HG02642 (cell line): ENCODE measurements around the gene ADGRV1.

Experiments
- ATAC-seq: cut with Tn5 transposase; IDR thresholded peaks from one replicate; pipeline ENCODE4 v1.9.1; 2021; ENCODE audit warnings: mild to moderate bottlenecking; ENCODE audit not compliant: unreplicated experiment, poor library complexity

Gene ADGRV1

DNA sequence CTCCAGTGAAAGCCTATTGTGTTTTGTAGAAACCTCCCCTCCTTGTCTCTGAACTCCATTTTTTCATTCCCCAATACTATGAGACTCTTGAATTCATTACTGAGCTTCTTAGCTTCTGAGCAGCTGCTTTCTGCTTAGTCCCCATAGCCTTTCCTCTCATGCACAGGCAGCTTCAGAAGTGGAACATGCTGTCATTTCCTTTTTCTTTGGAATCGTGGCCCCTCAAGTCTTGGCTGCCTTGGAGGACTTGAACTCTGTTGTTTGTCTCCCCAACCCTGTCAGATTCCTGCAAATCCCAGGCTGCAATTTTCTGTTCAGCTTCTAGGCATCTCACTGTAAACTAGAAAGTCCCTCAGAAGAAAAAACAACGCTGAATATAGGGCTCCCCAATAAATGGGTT lies 556.1 kb downstream of the ADGRV1 start:
- ATAC-seq, result no peak

DNA sequence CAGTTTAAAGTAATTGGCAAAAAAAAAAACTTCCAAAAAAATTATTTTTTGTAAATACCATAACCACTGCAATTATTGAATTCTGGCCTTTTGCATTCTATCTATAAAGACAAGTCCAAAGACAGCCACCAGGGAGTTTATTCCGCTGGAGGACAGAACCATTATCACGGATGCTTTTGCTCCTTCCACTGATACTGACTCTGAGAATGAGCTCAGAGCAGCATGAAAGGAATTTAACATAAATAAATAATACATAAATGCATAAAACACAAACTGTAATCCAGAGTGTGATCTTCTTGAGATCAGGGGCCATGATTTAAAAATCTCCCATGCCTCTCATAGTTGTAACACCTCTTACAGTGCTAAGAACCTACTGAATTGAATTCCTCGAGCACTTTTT lies 559.8 kb downstream of the ADGRV1 start:
- no peak for ATAC-seq

DNA sequence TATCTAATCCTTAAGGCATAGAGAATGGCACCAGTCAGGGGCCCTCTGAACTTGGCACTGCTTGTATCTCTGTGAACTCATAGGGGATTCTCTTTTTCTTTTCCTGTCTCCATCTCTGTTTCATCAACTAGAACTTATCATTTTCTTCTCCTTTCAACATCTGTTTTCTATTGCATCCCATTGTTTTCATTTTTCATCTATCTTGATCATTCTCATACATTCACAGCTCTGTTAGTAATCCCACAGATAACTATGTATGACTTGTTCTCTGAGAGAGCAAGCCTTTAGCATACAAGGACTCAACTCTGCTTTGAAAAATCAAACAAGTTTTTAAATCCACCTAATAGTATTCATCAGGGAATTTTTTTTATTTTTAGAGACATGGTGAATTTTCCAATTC lies 560.2 kb downstream of the ADGRV1 start:
- ATAC-seq, result no peak

- no peak for ATAC-seq
Measured at GRCh38 chr5:91119217-91119616, 560.6 kb downstream of the ADGRV1 start.

- no peak for ATAC-seq
Measured at GRCh38 chr5:91119981-91120850, 561.6 kb downstream of the ADGRV1 start.

- ATAC-seq, result no peak
Measured at GRCh38 chr5:91121347-91121993, 562.9 kb downstream of the ADGRV1 start.

DNA sequence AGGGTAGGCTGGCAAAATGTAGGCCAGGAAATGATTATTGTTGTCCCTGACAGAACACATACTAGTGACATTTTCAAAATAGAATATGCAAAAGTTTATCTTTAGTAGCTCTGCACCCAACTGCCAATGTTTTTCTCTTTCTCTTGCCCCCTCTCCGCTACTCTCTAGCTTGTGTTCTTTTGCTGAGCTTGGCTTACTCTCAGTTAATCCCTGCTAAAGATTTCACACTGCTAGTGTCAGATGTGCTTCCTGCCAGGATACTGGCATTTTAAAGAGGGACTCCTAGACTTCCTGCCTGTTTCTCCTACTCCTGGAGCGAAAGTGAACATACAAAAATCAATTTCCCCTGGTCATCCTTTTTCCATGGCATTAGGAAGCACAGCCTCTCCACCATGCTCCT lies 564.1 kb downstream of the ADGRV1 start:
- ATAC-seq, result no peak

DNA sequence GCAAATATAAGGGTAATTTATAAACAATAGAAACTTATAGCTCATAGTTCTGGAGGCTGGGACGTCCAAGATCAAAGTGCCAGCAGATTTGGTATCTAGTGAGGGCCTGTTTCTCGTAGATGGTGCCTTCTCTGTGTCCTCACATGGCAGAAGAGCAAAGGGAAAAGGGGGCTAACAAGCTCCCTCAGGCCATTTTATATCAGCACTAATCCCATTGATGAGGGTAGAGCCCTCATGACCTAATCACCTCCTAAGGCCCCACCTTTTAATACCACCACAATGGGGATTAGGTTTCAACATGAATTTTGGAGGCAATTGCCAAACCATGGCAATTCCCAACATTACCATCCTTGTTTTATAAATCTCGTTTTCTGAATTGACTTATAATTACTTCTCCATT lies 564.7 kb downstream of the ADGRV1 start:
- ATAC-seq, result no peak

- ATAC-seq, result no peak
Measured at GRCh38 chr5:91123901-91124300, 565.3 kb downstream of the ADGRV1 start.

- ATAC-seq, result no peak
Measured at GRCh38 chr5:91125916-91126315, 567.3 kb downstream of the ADGRV1 start.

DNA sequence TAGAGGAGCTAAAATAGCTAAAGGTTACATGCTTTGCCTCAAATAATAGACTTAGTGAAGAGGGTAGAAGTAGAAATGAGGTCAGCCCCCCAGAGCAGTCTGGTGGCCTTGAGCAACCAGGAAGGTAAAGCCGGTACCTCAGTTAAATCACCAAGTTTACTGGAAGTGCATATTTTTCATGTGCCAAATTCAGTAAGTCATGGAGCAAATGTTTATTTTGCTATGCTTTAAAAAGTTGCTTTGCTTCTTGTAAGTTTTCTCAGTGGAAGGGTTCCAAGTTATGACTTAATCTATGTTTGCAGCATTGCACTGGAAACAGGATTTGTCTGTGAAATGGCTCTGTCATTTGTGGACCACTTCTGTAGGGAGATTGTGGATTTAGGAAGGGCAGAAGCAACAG lies 567.9 kb downstream of the ADGRV1 start:
- no peak for ATAC-seq

DNA sequence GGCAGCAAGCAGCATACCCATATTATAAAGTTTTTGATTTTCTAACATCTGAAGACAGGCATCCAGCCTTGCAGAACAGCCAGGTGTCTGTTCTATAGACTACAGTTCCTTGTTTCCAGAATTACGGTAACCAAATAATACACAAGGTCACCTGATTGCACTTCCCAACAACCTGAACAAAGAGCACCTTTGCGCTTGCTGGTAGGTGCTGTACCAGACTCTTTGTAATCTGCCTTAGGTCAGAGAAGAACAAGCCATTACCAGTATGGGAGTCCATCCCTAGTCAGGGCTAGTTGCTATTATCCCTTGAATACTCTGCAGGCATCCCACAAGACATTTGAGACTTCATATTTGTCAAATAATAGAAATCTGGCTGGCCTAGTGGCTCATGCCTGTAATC lies 568.3 kb downstream of the ADGRV1 start:
- ATAC-seq, result no peak

GRCh38 chr5:91127456-91128081 lies 569.0 kb downstream of the ADGRV1 start:
- no peak for ATAC-seq

DNA sequence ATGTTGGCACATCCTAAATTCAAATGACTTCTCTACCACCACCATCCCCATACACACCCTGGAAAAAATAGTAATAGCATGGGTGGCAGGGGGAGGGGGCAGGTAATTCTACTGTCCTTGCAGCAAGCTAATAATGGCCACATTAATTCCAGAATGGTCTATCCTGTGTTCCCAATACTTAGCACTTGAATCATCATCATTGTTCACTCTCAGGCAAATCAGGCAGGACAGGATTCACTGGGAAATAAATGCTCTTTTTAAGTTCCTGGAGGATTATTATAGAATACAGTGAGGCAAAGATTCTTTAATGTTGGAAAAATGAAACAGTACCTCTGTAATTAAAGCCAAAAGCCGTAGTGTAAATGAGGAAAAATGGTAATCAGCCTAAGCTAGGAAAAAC lies 570.0 kb downstream of the ADGRV1 start:
- ATAC-seq, result no peak

- no peak for ATAC-seq
Measured at GRCh38 chr5:91129748-91130147, 571.2 kb downstream of the ADGRV1 start.

DNA sequence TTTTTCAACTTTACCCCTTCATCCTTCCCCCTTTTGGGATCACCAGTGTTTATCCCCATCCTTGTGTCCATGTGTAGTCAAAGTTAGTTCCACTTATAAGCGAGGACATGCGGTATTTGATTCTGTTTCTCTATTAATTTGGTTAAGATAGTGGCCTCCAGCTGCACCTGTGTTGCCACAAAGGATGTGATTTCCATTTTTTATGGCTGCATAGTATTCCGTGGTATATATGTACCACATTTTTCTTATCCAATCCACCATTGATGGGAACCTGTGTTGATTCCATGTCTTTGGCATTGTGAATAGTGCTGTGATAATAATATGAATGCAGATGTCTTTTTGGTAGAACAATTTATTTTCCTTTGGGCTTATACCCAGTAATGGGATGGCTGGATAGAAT lies 572.2 kb downstream of the ADGRV1 start:
- no peak for ATAC-seq

- peak; percentile 65 for ATAC-seq
Measured at GRCh38 chr5:91132550-91132949, 574.0 kb downstream of the ADGRV1 start.

DNA sequence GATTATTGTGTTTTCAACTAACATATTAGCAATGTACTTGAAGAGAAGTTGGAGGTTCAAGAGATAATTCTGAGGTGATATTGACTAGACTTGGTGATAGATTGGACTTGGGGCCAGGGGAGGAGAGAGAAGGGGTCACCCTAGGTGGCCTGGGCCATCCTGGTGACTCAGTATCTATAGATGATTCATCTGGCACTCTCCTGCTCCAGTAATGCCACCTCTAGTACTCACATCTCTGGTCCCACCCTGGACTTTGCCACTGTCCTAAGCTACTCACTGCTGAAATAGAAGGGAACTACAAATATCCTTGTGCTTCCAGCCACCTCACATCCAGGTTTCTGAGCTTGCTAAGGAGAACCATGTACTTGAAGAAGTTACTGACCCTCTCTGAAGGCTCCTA lies 574.6 kb downstream of the ADGRV1 start:
- ATAC-seq, result no peak

DNA sequence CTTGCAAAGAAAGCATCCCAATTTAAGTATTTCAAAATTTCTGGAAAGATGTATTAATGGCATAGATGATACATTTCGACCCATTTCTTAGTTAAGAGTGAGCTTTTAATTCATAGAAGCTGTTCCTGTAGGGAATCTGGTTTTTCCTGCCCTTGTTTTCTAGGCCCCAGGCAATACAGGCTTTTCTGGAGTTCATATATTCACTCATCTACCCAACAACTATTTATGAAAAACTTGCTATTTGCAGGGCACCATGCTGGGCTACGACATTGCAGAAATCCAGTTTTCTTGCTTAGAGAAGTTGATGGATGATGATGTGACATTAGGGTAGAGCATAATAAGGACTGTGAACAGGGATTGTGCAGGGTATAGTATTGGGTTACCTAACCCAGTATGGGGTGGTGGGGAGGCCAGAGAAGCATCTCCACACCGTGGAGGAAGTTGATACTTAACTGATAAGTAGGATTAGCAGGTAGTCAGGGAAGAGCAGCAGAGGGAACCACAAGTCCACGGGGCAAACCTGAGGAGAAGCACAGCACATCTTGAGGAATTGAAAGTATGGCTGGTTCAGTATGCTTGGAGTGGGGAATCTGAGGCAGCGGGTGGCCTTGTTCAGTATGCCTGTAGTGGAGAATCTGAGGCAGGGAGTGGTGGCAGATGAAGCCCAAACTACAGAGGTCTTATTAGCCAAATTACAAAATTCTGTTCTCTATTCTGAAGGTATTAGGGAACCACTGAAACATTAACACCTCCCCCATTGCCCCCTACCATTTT lies 577.1 kb downstream of the ADGRV1 start:
- ATAC-seq, result no peak

DNA sequence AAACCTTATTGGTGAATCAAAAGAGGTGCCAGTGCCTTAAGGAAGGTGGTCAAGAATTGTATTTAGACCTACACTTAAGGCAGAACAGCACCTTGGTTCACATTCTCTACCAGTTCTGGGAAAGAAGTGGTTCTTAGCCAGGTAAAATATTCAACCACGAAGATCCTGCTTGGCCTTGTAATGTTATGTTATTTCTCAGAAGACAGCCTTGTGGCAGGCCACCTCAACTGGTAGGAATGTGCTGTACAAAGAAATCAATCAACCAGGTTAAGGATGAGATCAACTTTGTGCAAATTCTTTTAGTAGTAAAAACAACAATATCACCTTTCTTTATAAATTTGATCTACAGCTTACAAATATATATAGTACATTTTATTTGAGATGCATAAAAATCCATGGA lies 577.7 kb downstream of the ADGRV1 start:
- ATAC-seq, result no peak

DNA sequence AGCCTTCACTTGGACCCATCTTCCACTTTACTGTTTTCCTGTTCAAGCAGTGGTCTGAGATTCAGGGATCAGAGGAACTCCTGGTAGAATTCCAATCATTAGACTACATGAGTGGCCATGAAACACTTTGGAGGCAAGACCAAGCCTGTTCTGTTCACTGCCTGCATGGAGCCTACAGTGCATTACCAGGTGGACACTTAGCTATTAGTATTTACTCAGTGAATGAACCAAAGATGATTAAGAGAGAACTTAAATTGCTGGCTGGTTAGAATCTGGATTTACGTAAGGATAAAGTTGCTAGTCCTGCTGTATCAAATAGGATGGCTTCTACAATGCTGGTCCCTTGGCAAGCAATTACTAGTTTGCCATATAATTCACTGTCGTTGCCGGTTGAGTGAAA lies 579.0 kb downstream of the ADGRV1 start:
- ATAC-seq, result no peak
